Stimulated activated CD4-positive, alpha-beta T cell treated with anti-CD3 and anti-CD28 coated beads, Interleukin-15, amount 100 ng/mL, for 48 hours (primary cell): ENCODE results near the gene SLC44A5.
"Not testable (repeated sequence)": the region's sequence is repeated elsewhere in the genome, so short reads cannot be mapped to it uniquely, and the experiment has no call there.

Source experiments
- DNase-seq, 2 donors: peaks; one replicate each; pipeline ENCODE4 v3.0.0-alpha.2; 2020; ENCODE audit warnings: low read depth in 2 of 2

SLC44A5 gene

DNA sequence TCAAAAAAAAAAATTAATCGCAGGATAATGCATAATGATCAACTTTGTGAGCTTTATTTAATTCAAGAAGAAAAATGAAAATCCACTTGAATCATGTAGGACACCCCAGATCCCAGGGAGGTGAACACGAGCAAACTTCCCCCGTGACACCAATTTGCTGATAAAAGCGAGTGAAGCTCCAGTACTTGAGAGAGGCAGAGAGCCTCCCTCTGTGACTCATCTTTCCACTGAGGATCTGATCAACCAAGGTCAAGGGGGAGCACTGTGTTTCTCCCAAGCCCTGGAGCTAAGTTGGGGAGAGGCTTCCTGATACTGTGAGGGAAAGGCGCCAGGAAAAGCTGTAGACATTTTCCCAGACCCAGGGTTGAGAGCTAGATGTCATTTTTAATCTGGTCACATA is 160.9 kb downstream of the SLC44A5 start:
- no peak for DNase-seq

DNA sequence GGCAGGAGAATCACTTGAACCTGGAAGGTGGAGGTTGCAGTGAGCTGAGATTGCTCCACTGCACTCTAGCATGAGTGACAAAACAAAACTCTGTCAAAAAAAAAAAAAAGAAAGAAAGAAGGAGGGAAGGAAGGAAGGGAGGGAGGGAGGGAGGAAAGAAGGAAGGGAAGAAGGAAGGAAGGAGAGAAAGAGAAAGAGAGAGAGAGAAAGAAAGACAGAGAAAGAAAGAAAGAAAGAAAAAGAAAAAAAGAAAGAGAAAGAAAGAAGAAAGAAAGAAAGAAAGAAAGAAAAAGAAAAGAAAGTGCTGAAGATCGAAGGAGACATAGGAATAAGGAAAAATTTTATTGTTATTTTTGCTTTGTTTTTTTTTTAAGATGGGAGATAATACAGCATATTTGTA is 166.7 kb downstream of the SLC44A5 start:
- no peak for DNase-seq

DNA sequence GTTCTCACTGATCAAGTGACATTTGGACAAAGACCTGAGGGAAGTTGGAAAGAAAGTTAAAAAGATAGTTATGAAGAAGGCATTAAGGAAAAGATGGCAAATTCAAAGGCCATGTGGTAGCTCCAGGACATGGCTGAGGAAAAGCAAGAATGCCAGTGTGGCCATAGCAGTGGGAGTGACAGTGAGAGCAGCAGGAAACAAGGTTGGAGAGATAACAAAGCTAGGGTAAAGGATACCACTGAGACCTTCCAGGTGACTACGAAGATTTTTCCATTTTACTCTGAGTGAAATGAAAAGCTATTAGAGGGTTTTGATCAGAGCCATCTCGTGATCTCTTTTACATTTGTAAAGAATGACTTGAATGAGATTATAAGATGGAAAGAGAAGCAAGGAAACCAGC is 170.6 kb downstream of the SLC44A5 start:
- no peak for DNase-seq

DNA sequence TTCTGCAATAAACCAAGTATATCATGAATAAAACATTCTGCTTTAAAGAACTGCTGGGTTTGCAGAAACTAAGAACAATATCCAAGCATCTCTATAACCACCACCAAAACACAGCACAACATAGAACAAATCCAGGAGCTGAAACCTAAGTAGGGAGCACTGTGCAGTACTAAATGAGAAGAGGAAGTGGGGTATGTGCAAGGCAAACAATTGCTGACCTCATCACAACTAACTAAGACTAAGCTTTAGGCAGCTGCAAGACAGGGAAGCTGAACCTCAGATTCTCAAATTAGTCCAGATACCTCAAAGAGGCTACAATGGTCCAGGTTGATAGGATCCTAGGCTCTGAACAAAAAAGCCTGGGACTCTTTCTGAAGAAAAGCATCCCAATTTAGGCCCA is 172.6 kb downstream of the SLC44A5 start:
- DNase-seq = no peak

DNA sequence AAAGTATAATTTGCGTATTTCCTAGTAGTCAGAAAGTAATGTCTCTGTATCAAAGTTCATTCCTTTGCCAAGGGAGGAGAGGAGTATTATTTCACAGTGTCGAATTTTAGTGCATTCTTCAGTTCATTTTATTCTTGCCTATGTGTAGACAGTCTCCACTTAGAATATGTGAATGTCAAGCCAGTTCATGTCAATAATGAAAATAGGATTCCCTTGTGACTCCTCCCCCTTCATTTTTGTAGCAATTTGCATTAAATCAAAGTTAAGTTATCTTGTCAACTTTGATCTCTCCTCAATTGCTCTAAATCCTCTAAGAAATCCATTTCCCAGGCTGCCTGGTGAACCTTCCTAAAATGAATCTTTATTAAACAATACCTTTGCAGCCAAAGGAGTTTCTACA is 179.1 kb downstream of the SLC44A5 start:
- no peak for DNase-seq

DNA sequence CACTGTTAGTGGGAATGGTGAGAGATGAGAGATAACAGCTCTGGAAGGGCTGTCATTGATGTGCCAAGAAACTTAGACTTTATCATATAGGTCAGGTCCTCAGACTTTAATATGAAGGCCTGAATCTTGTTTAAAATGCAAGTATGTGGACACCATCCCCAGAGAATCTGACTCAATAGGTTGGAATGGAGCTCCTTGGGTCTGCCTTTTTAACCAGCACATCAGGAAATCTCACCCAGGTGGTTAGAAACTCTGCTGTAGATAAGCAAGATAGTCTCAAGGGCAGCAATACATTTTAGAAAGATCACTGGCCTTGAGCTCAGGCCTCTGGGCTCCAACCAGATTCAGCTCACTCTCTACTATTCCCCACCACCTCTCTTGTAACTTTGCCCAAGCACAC is 180.4 kb downstream of the SLC44A5 start:
- no peak for DNase-seq

DNA sequence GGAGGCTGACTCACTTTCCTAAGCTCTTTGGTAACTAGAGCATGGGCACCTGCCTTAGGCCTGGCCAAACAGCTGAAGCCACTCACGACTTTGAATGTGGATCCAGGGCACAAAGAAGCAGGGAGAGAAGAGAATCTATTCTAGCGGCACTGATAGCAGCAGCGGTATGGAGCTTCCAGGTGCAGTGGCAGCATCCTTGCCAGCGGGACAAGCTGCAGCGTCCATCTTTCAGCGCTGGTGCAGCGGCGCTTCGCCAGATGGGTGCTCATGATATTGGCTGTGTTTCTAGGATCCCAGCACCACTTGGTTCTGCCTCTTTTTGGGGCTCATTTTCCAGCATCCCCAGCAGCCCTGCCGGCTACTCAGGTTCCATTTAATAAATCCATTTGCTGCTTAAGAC is 184.2 kb downstream of the SLC44A5 start:
- DNase-seq = no peak

DNA sequence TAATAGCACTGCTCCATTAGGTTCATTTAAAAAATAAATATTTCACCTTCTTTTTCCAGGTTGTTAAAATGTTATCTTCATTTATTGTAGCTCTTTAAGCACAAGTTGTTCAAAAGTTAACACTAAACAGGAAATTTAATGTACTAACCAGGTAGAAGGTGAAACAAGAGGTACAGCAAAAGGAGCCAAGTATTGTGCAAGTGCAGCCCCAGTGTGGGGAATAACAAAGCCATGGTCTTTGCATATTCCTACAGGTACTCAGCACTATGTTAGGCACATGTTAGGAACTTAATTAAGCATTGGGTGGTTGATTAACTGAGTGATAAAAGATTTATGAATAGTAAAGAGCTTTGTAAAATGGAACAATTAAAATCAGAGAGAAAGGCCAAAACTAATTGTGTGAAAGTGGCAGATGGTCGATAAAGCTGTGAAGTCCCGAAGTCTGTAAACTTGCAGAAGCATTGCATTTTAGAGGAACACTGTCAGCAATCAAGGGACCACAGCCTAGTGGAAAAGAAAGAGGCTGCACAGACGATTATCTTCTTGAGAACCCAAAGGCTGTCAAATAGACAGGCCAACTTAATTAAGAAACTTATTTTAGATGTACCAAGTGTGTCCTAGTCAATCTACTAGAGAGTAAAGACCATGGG is 185.8 kb downstream of the SLC44A5 start:
- no peak for DNase-seq

DNA sequence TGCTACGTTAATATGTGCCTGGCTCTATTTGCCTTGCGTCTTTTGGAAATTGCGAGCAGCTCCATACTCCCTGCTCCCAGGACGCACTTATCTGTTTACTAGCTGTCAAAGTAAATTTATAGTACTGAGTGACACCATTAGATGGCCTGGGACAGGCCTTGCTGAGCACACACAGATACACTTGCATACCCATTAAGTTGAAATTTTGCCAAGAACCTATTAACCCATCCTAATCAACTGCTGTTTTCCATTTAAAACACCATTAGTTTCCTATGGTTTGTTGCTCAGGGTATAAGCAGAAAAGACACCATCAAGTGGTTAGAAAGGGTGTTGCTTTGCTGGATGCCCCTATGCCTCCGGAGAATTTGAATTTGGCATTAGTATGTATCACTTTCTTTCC is 187.3 kb downstream of the SLC44A5 start:
- no peak for DNase-seq

DNA sequence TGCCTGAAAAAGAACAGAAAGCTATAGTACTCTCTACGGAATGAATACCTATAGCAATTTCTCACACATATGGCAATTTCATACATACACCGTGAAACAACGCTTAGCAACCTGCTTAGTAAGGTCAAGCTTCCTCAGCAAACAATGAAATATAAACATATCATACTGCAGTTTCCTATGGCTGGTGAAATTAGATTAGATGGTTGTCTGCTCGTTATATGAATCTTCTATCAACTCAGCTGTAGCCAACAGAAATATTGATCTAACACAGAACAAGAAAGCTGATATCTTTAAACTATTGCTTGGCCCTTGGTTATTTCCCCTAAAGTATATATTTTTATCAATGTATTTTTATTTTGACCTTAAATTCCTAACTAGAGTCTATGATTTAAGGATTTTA is 187.8 kb downstream of the SLC44A5 start:
- DNase-seq = no peak

DNA sequence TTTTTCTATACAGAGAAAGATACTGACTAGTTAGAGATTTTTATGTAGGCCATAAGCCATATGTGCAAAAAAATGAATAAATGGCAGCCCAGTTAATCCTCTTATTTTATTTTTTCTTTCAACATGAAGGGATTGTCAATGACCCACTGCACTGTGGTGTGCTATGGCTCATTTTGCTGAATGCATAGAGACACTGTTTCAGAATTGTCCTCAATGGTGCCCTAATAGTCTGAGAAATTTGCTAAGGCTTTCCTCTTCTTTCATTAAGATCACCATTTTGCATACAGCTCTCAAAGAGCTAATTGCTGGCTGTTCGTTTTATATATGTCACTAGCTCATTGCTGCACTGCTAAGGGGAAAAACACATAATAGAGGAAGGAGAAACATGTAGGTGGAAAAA is 189.5 kb downstream of the SLC44A5 start:
- DNase-seq = no peak

DNA sequence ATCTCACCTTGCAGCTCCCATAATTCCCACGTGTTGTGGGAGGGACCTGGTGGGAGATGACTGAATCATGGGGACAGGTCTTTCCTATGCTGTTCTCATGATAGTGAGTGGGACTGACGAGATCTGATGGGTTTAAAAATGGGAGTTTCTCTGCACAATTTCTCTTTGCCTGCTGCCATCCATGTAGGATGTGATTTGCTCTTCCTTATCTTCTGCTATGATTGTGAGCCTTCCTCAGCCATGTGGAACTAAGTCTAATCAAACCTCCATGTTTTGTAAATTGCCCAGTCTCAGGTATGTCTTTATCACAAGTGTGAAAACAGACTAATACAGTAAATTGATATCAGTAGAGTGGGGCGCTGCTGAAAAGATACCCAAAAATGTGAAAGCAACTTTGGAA is 195.7 kb downstream of the SLC44A5 start:
- no peak for DNase-seq

DNA sequence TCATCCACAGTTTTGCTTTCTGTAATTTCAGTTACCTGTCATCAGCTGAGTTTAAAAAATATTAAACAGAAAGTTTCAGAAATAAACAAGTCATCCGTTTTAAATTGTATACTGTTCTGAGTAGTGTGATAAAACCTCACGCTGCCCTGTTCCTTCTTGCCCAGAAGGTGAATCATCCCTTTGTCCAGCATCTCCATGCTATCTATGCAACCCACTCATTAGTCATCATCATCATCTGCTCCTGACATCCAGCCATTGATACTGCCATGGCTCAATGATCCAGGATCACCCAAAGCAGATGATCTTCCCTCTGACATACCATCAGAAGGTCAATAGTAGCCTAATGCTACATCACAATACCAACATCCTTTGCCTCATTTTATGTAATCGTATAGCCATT is 198.3 kb downstream of the SLC44A5 start:
- DNase-seq = no peak

DNA sequence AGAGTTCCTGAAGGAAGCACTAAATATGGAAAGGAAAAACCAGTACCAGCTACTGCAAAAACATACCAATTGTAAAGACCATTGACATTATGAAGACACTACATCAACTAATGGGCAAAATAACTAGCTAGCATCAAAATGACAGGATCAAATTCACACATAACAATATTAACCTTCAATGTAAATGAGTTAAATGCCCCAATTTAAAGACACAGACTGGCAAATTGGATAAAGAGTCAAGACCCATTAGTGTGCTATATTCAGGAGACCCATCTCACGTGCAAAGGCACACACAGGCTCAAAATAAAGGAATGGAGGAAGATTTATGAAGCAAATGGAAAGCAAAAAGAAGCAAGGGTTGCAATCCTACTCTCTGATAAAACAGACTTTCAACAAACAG is 206.2 kb downstream of the SLC44A5 start:
- DNase-seq = not testable (repeated sequence)

DNA sequence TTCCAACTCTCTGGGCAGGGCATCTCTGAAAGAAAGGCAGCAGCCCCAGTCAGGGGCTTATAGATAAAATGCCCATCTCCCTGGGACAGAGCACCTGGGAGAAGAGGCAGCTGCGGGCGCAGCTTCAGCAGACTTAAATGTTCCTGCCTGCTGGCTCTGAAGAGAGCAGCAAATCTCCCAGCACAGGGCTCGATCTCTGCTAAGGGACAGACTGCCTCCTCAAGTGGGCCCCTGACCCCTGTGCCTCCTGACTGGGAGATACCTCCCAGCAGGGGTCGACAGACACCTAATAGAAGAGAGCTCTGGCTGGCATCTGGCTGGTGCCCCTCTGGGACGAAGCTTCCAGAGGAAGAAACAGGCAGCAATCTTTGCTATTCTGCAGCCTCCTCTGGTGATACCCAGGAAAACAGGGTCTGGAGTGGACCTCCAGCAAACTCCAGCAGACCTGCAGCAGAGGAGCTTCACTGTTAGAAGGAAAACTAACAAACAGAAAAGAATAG is 207.7 kb downstream of the SLC44A5 start:
- DNase-seq = not testable (repeated sequence)

DNA sequence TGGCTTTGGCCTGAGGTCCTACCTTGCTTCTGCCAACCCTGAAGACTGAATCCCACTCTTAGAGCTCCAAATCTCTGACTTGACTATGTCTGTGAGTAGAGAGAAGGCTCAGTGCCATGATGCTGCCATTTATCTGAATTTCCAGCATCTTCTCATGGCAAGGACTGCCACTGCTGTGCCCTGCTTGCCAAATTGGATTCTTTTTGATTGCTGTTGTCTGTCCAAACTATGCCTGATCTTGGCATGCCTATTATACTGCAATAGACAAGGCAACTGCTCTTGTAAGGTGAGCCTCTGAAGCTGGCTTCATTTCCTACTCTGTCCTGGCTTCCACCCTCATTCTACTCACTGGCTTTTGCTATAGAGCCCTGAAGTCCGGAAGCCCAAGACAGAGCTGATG is 210.2 kb downstream of the SLC44A5 start:
- DNase-seq = no peak

DNA sequence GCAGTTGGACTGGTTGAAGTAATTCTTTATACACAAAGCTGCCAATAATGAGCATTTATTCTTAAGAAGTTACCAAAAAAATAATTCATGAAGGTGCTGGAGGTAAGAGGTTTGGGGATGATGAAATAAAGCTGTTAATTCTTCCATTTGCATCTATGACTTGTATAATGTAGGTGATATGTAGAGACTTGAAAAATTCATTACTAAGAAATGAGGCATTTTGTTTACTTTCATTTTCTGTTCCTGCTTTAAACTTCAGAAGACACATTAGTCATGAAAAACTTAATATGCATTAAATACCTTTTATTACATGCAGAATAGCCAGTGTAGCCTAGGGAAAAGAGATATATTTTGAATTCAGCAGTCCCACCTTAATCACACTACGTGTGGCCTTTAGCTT is 214.2 kb downstream of the SLC44A5 start:
- DNase-seq = no peak

DNA sequence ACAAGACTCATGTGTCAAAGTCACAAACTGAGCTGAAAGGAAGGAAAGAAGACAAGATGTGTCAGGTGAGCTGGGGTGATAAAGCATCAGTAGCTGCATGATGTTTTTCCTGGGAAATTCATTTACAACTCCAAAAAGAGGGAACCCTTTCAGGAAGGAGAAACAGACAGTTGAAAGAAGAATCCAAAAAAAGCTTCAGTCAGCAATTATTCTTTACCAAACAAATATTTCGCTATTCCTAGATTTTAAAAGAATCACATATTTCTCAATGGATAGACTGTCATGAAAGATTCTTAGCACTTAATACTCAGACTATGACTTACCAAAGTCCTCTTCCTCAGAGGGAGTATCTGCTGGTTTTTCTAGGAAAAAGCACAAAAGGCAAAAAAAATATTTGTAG is 214.7 kb downstream of the SLC44A5 start:
- DNase-seq = no peak

DNA sequence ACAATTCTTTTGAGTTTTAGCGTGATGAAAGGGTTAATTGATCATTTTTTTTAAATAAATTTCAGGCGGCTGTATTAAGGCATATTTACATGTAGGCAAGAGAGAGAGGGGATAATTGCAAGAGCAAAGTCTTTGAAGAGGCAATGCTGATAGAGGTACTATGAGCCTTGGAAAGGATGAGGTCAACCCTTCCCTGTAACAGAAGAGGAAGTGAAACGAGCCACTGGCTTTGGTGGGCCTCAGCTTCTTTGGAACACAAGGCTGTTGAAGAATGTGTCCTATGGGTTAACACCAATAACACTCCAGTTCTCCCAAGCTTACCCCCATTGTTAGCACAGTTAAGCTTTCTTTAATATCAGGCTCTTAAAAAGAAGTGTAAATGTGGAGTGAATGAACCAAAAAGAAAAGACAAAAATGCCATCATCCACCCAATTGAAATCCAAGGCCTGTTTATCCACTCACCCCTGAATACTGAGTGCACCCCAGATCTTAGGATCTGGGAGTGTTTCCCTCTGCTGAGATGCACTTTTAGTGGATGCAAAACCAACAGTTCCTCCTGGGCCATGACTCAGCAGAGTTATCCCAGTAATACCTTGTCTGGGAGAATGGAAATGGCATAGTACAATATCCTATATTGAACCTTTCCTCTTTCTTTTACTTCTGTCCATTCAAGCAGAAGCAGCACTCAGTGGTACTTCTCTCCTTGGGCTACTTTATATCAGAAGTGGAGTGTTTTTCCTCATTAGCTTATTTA is 216.4 kb downstream of the SLC44A5 start:
- DNase-seq = no peak

DNA sequence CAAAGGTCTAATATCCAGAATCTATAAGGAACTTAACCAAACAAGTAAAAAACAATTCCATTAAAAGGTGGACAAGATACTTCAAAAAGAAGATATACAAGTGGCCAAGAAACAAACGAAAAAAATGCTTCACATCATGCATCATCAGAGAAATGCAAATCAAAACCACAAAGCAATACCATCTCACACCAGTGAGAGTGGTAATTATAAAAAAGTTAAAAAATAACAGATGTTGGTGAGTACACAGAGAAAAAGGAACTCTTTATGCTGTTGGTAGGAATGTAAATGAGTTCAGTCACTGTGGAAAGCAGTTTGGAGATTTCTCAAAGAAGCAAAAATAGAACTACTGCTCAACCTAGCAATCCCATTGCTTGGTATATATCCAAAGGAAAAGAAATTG is 218.6 kb downstream of the SLC44A5 start:
- no peak for DNase-seq

DNA sequence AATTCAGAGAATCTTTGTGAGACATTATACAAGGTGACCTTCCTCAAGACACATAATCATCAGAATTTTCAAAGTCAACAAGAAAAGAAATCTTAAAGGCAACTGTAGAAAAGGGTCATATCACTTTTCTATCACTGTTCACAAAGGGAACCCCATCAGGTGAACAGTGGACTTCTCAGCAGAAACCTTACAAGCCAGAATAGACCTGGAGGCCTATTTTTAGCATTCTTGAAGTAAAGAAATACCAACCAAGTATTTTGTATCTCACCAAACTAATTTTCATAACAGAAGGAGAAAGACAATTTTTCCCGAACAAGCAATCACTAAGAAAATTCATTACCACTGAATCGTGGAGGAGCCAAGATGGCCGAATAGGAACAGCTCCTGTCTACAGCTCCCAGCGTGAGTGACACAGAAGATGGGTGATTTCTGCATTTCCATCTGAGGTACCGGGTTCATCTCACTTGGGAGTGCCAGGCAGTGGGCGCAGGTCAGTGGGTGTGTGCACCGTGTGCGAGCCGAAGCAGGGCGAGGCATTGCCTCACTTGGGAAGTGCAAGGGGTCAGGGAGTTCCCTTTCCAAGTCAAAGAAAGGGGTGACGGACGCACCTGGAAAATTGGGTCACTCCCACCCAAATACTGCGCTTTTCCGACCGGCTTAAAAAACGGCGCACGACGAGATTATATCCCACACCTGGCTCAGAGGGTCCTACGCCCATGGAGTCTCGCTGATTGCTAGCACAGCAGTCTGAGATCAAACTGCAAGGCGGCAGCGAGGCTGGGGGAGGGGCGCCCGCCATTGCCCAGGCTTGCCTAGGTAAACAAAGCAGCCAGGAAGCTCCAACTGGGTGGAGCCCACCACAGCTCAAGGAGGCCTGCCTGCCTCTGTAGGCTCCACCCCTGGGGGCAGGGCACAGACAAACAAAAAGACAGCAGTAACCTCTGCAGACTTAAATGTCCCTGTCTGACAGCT is 235.2 kb downstream of the SLC44A5 start:
- DNase-seq = not testable (repeated sequence)

DNA sequence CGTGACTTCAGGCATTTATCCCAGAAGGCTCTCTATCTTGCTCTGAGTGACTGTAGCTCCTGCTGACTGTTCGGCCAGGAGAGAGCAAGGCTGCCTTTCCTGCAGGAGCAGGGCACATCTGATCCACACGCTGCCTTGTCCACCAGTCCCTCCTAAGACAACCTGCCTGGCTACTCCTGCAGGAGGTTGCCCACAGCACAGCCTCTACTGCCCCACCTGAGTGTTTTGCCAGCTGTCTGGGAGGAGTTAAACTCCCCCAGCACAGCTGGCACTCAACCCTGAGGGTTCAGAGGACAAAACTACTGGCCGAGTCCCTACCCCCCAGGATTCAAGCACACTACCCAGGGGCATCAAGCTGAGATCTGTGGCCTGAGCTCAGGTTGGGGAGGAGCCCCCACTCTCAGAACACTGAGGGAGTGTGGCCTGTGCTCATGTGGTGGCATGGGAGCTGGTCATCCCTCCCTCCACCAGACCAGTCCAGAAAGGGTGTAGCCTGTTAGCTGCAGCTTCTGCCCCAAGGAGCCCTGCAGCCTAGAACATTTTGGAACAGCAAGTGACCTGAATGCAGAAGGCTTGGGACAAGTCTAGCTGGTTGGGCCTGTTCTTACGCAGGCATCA is 237.3 kb downstream of the SLC44A5 start:
- no peak for DNase-seq
